ENCODE results near the gene OR5M10.

DNA sequence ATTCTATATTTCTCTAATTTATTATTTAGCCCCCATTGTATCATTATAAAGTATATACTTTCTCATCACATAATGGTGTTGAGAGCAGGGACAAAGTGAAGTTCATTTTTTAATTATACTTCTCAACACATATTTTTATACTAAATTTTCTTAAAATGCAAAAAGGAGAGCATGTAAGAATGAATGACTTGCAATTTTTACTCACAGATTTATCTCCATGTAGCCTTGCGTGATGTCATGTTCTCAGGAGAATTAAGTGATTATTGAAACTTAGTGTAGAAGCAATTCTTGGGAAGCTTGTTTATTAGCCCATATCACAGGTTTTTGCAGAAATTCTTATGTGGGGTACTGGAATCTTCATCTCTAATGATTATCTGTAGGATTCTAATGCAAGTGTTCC is 33.8 kb downstream of the OR5M10 start:
- TF ChIP-seq, protein P1, sequence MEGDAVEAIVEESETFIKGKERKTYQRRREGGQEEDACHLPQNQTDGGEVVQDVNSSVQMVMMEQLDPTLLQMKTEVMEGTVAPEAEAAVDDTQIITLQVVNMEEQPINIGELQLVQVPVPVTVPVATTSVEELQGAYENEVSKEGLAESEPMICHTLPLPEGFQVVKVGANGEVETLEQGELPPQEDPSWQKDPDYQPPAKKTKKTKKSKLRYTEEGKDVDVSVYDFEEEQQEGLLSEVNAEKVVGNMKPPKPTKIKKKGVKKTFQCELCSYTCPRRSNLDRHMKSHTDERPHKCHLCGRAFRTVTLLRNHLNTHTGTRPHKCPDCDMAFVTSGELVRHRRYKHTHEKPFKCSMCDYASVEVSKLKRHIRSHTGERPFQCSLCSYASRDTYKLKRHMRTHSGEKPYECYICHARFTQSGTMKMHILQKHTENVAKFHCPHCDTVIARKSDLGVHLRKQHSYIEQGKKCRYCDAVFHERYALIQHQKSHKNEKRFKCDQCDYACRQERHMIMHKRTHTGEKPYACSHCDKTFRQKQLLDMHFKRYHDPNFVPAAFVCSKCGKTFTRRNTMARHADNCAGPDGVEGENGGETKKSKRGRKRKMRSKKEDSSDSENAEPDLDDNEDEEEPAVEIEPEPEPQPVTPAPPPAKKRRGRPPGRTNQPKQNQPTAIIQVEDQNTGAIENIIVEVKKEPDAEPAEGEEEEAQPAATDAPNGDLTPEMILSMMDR (IDR thresholded peaks at IDR 0.05; ENCODE audit: low read depth, low read length): no peak
- no peak for TF ChIP-seq EZH2phosphoT487 (IDR thresholded peaks at IDR 0.05; ENCODE audit: low read depth)

All from OCI-LY3 (cell line).